ENCODE results near the gene CSN2.
"Not testable (repeated sequence)": the region's sequence is repeated elsewhere in the genome, so short reads cannot be mapped to it uniquely, and the experiment has no call there.

Gene CSN2, protein sequence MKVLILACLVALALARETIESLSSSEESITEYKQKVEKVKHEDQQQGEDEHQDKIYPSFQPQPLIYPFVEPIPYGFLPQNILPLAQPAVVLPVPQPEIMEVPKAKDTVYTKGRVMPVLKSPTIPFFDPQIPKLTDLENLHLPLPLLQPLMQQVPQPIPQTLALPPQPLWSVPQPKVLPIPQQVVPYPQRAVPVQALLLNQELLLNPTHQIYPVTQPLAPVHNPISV

DNA sequence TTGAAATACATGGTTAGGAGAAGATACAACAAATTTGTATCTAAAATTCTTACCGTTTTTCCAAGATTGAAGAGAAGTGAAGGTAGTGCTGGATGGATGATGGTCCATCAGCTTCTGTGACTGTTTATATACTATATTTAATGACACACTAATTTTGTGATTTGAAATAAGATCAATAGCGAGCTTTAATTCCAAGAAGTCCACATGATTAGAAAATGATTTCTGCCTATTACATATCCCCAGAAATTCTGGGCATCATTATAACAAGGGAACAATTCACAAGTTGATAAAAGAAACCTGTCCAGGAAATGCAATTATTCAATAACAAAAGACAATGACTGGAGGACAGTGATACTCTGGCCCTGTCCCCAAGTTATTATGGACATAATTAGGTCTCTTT is at the start of gene CSN2:
CSN2 (minus strand) TSS at position 101 of the 400 bp plus-strand sequence. CDS start 4,733 bp downstream, outside the sequence.
- DNase-seq = no peak

DNA sequence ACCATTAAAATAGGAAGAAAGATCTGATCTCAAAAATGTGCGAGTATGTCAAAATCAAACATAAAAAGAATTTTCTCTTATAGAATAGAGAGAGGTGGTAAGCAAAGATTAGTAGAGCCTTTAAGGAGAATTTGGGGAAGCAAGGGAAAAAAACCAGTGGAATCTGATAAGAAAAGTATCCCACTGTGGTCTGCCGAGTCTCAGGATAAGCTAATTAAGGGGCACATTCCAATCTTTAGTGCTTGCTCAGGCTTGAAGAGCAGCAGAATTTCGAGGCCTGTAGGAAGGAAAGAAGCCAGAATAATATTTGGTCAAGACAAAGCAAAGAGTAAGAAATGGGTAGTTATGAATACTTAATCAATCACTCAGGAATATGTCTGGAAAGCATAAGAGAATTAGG is 43.2 kb upstream of the CSN2 start:
- no peak for DNase-seq

DNA sequence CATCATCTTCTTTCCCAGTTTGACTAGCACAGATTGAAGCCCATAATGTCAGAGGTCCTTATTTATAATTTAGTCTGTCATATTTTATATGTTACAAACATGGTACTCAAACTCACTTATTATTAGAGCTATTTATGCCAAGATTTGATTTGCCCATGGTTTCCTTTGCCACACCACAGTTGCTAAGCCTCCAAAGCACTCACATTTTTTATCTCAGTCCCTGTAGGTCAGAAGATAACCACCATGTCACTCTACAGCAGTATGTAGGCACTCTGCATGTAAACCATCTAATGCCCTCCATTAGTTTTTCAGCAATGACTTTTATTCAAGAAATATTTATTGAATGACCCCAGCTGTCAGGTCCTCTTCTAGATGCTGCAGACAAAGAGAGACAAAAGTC is 37.0 kb upstream of the CSN2 start:
- no peak for DNase-seq

DNA sequence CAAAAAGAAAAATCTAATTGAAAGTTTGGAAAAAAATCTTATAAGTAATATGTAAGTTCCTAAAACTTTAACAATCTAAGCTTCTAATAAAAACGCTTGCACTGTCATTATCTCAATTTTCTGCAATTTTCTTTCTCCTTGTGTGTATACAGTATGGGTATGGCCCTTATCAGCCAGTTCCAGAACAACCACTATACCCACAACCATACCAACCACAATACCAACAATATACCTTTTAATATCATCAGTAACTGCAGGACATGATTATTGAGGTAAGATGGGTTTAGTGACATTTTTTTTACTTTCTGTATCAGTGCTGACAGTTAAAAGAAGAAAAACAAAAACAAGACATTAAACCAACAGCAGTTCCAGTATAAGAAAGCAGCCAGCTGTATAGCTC is 35.2 kb upstream of the CSN2 start:
- no peak for DNase-seq

DNA sequence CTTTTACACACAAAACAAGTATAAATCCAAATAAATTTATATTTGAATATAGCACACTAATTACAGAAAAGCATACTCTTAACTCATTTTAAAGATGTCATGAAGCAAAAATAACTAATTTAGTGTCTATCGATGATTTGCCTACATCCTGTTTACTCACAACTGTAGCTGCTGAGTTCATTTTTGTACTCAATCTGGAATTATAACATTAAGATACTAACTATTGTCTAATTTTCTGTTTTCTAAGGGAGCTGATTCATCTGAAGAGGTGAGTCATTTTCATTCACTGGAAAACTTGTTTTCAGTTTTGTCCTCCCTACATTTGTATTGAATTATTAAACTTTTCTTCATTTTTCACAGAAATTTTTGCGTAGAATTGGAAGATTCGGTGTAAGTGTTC is 33.9 kb upstream of the CSN2 start:
- DNase-seq = no peak

DNA sequence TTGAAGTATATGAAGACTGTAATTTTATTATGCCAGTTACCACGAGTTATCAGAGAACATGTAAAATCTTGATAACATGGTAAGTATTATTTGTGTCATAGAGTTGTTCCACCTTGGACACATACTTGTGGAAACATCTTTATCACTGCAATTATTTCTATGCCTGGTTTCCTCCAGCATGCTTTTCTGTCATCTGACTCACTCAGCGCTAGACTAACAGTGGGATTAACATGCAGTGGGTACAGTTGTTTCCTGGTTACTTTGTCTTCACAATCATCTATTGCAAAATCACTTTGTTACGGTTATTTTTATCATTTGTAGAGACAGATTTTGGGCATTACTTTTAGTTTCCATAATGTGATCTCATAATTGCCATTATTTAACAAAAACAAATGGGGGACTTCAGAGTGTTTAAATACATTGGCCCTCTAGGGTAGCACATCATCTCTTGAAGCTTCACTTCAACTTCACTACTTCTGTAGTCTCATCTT is 30.0 kb upstream of the CSN2 start, which contains the start of gene STATH:
STATH (plus strand) TSS at position 441 of the 491 bp plus-strand sequence. CDS start 2,472 bp downstream, outside the sequence.
- DNase-seq = no peak

DNA sequence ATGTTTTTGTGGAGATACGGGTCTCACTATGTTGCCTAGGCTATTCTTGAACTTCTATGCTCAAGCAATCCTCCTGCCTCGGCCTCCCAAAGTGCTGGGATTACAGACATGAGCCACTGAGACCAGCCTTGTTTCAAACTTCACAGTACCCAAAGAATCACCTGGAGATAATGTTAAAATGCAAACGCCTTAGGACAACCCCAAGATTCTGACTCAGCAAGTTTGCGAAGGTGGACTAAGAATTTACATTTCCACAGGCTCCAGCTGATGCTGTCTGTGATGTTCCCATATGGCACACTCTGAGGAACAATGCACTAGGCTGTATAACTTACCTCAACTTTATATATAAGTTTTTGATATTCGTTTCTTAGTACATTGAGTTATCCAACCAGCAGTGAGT is 29.3 kb upstream of the CSN2 start:
- no peak for DNase-seq

DNA sequence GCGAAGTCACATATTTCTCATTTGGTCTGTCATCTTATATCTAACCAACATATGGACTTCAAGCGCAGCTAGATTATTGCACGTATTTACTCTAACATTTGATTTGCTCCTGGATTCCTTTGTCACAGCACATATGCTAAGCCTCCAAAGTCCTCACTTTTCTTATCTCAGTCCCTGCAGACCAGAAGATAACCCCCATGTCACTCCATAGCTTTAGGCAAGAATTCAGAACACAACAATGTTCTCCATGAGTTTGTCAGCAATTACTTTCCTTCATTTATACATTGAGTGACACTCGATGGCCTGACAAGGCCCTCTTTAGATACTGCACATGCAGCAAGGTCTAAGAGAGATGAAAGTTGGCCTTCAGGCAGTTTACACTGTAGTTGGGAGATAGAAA is 25.5 kb upstream of the CSN2 start:
- DNase-seq = no peak

DNA sequence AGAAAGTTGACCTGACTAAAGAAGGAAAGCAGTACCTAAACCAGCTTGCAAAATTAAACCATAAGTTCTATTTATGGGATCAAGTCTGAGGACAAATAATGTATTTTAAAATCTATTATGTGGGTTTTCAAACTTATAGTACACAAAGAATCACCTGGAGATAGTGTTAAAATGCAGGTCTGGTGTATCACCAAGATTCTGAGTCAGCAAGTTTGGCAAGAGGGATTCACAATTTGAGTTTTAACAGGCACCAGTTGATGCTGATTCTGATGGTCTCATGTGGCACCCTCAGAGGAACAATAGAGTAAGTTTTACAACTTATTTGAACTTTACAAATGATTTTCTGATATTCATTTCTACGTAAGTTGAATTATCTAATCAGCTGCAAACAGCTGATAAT is 21.1 kb upstream of the CSN2 start:
- no peak for DNase-seq

DNA sequence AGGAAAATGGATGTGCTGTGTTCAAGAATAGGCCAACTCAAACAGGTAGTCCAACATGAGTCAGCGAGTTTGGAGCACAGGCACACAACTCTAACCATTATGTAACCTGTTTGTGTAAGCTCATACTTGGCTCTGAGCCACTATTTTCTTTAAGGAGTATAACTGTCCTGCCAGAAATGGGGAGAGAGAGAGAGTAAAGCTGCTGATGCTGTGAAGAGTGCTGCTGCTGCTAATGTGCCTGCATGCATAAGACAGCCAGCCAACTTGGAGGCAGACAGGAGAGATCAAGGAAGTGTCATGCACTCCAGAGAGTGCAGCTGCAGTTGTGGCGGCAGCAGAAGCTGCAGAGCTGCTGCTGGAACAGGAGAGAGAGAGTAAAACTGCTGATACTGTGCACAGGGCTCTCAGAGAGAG is 18.5 kb upstream of the CSN2 start:
- DNase-seq = no peak

DNA sequence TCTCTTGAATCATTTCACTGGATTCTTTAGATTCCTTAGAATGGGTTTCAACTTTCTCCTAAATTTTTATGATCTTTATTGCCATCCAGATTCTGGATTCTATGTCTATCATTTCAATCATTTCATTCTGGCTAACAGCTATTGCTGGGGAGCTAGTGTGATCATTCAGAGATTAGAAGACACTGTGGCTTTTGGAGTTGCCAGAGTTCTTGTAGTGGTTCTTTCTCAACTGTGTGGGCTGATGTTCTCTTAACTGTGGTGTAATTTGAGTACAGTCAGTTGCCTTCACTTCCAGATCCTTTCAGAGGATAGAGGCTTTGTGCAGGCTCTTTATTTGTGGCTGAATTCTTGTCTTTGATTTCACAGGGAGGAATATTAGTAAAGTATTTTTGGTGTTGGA is 12.1 kb upstream of the CSN2 start:
- no peak for DNase-seq

DNA sequence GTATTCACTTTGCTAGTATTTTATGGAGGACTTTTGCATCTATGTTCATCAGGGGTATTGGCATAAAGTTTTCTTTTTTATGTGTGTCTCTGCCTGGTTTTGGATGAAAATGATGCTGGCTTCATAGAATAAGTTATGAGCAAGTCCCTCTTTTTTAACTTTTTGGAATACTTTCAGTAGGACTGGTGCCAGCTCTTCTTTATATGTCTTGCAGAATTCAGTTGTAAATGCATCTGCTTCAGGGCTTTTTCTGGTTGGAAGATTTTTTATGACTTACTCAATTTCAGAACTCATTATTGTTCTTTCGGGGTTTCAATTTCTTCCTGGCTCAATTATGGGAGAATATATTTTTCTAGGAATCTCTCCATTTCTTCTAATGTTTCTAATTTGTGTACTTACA is 9.1 kb upstream of the CSN2 start:
- no peak for DNase-seq

DNA sequence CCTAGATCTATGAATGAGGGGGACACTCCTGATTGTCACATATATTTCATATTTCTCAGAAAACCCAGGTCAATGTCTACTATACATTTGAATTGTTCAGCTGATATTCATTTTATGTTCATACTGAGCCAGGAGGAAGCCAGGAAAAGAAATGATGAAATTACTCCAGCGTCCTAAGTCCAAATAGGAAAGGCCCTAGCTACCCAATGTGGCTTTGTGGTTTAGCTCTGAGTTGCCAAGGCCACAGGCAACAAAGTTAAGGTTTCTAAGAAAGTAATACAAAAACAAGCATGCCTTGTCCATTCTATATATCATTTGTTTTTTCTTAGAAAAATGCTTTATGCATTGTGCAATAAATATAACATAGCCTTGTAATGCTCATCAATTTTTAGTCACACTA is 4.5 kb upstream of the CSN2 start:
- DNase-seq = no peak

DNA sequence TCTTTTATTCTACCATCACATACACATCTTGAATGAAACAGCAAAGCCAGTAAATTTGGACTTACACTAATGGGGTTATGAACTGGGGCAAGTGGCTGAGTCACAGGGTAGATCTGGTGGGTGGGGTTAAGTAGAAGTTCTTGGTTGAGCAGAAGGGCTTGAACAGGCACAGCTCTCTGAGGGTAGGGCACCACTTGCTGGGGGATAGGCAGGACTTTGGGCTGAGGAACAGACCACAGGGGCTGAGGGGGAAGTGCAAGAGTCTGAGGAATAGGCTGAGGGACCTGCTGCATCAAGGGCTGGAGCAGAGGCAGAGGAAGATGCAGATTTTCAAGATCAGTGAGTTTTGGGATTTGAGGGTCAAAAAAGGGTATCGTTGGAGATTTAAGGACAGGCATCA is 8.3 kb downstream of the CSN2 start:
- no peak for DNase-seq

DNA sequence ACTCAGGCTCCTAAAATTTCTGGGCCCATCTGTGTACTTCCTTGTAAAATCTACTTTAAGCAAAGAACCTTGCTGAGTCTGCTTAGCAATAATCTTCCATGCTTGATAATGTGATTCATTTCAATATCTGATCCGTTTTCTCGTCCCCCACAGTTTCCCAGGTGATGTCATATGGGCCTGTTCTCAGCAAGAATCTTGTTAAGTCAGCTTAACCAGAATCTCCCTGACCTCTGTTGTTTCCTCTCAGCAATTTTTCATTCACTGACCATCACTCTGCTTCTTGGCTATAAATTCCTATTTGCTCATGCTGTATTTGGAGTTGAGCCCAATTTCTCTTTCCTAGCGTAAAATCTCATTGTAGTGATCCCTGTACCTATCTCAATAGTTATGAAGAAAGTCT is 13.9 kb downstream of the CSN2 start:
- DNase-seq = no peak

DNA sequence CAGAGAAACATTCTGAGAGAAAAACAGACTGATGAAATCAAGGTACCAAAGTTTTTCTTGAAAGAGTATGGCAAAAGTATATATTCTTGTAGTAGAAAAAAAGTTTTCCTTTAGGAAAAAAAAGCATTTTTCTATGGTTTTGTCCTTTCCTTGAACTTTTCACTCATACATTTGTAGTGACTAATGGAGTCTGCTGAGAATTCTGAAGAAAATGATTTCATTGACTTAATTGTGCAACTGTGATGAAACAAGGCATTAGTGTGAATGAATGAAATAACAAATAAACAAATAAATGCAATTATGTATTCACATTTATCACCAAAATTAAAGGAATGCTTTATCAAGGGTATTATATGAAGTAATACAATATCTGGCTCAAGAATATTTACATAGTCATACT is 29.0 kb downstream of the CSN2 start:
- DNase-seq = no peak

DNA sequence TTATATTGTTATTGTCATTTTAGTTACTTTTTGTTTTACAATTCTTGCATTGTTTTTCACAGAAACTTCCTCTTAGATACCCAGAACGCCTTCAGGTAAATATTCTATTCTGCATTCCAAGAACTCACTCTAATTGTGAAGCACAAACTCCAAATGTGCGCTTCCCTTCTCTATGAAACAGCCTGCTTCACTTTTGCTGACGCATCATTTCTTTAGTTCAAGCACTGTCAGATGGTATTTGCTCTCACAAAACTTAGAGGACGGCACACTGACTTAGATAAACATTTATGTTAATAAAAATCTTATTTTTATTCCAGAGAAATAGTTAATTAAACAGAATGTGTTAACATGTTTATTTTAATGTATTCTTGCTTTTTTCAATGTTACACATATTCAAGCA is 31.4 kb downstream of the CSN2 start:
- DNase-seq = no peak

DNA sequence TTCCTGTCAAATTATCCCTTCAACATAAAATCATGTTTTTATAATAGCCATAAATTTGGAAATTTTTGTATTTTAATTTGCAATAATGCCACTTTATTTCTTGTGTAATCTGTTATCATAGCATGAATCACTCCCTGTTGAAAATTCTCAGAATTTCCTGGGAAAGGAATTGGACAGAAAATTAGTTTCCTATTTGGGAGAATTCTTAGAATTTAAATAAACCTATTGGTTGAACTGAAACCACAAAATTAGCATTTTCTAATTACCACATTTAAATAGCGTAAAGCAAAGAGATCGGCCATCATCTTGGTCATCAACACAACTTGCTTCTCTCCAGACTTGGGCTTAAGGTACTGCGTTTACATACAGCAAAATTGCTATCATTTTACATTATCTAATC is 34.8 kb downstream of the CSN2 start, which contains the start of gene CSN1S1:
CSN1S1 (plus strand) TSS at position 301 of the 400 bp plus-strand sequence. CDS start 1,488 bp downstream, outside the sequence.
- no peak for DNase-seq

DNA sequence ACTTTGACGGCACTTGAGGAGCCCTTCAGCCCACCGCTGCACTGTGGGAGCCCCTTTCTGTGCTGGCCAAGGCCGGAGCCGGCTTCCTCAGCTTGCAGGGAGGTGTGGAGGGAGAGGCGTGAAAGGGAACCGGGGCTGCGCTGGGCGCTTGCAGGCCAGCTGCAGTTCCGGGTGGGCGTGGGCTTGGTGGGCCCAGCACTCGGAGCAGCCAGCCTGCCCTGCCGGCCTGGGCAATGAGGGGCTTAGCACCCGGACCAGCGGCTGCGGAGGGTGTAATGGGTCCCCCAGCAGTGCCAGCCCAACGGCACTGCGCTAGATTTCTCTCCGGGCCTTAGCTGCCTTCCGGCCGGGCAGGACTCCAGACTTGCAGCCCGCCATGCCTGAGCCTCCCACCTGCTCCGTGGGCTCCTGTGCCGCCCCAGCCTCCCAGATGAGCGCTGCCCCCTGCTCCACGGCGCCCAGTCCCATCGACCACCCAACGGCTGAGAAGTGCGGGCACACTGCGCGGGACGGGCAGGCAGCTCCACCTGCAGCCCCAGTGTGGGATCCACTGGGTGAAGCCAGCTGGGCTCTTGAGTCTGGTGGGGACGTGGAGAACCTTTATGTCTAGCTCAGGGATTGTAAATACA is 41.6 kb downstream of the CSN2 start:
- not testable (repeated sequence) for DNase-seq

DNA sequence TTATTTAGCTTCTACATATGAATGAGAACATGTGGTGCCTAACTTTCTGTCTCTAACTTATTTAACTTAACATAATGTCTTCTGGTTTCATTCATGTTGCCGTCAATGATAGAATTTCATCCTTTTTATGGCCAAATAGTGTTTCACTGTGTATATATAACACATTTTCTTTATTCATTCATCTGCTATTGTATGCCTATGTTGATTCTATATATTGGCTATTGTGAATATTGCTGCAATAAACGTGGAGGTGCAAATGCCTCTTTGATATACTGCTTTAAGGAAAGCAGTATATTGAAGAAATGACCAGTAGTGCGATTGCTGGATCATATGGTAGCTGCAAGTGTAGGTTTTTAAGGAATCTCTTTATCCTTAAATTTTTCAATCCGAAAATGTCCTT is 44.7 kb downstream of the CSN2 start:
- no peak for DNase-seq

DNA sequence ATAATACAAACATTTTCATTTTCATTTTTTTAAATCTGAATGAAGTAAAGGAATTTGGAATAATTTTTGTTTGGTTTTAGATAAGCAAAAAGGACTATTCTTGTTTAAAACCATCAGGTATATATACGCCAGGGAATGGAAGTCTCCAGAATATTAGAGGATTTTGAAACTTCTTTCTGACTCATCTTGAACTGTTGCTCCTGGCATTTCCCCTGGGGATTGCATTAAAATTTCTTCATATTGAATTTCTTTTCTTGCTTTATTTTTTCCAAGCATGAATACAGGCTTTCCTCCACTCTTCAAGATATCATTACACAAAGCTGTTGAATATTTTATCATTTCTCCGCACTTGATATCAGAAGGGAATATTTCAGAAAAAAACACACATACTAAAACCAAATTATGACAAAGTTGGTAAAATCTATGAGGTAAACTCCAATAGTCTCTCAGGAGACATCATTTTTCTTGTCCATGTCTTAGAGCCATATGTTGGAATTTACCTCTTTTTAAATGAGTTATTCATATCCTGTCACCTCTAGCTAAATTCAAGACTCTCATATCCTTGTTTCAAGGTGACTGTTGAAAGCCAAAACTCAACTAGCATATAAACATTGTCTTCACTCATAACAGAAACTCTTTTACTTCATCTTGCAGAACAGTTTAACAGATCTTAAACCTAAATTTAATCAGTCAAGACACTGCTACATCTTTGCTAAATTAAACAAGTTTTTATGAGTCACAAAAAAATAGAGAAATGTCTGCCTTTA is 55.3 kb downstream of the CSN2 start:
- no peak for DNase-seq

DNA sequence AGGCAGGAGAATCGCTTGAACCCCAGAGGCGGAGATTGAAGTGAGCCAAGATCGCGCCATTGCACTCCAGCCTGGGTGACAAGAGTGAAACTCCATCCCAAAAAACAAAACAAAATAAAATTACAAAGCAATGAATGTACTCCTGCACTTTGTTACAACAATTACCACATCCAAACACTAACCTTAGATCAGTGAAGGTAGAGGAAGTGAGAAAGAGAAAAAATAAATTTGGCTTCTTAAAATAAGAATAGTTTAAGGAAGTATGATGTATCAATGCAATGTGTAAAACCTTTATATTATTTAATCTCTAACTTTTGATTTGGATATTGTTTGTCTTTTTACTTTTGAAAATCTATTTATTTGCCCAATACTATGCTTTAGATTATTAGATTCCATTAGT is 56.3 kb downstream of the CSN2 start:
- no peak for DNase-seq

DNA sequence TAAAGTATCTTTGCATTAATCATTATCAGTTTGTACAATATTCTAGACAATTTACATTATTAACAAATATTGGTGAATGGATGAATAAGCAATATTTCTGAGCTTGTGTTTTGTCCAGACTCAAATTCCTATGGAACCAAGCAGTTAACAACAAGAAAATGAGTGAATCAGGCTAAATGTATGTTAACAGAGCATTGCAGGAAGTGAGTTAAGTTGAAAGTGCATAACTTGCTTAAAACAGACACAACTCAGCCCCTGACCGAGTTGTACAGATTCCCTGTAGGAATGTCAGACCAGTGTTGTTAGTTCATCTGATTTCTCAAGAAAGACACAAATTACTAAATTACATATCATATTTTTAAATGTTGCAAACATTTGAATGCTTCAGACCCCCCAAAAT is 58.4 kb downstream of the CSN2 start:
- no peak for DNase-seq
